GM21619 (cell line): ENCODE measurements around the gene CD3G.
A peak's percentile ranks its signal among the peaks of the same experiment; 100 is the strongest.
"Not testable (repeated sequence)": the region's sequence is repeated elsewhere in the genome, so short reads cannot be mapped to it uniquely, and the experiment has no call there.

Experiments used
- ATAC-seq: cut with Tn5 transposase; IDR thresholded peaks from one replicate; pipeline ENCODE4 v1.9.1; 2021; ENCODE audit not compliant: unreplicated experiment

Gene CD3G

DNA sequence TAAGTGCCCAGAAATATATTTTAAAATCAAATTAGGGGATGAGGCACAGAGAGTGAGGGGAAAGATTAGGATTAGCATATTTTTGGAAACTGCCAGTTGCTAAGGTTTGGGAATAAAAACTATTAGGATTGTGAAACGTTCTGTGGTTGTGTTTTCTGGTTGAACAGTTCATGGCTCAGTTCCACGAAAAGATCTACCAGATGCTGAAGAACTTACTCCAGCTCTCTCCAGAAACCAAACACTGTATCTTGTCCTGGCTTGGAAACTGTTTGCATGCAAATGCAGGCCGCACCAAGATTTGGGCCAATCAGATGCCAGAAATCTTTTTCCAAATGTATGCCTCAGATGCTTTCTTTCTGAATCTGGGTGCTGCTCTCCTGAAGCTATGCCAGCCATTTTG is 30.6 kb downstream of the CD3G start:
- ATAC-seq = no peak

DNA sequence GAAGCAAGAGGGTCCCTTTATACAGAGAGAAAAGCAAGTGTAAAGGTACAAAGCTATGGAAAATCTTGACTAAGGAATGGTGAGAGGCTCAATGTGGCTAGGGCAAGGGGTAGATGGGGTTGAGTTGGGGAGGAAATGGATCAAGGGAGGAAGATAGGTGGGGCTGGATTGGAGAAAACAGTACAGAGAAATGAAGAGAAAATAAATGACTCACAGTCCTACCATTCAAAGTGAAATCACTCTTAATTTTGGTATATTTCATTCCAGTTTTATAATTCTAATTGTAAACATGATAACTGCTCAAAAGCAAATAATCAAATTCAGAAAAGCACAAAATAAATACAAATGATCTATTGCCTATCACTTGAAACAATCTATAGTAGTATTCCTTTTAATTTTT is 31.8 kb downstream of the CD3G start:
- ATAC-seq = no peak

DNA sequence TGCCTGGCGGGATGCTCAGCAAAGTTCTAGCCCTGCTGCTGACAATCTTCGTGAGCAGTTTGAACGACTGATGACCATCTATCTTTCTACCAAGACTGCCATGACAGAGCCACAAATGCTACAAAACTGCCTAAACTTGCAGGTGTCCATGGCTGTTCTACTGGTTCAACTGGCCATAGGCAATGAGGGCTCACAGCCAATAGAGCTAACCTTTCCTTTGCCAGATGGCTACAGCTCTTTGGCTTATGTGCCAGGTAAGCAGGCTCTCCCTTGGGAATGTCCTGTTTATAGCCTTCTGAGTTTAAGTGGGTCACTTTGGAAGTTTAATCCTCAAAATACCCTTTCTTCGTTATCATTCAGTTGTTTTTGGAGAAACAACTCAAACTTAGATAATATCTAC is 35.4 kb downstream of the CD3G start:
- ATAC-seq = no peak

DNA sequence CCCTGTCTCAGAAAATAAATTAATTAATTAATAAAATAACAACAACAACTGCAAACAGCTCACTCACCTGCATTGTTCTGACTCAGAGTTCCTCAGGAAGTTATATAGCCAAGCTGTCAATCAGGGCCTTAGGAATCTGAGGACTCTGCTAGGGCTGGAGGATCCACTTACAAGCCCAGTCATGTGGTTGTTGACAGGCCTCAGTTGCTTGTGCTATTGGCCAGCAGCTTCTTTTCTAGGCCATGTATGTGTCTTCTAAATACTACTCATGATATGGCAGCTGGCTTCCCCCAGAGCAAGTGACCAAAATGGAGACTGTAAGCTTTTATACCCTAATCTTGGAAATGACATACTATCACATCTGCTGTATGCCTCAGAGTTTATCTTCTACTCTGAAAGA is 36.4 kb downstream of the CD3G start:
- ATAC-seq = no peak

DNA sequence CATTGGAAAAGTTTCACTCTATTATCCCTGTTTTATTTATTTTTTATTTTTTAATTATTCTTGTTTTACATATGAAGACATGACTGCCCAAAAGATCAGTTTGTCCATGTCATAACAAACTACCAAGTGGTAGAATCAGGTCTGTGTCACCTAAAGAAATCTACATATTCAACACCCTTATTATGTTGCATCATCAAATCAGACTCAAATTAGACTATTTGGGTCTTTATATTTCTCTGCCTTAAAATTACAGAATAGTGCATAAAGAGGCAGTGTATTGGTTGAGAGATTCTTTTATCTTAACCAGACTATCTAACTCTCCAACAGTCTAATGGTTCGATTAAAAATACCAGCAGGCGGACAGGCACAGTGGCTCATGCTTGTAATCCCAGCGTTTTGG is 38.8 kb downstream of the CD3G start:
- ATAC-seq = no peak

DNA sequence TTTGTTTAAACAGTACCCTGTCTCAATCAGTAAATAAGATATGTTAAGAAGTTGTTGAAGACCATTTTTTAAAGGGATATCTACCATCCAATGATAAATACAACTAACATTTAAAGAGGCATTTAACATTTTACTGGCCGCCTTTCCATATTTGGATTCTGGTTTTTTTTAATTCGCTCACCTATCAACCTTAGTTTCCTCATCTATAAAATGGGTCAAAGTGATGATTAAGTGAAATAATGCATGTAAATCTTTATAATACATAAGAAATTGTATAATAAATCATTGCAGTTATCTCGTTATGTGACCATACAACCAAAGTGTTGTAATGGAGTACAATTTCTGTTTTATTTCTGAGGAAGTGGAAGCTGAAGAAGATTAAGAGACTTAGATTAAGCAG is 39.5 kb downstream of the CD3G start:
- ATAC-seq = no peak

DNA sequence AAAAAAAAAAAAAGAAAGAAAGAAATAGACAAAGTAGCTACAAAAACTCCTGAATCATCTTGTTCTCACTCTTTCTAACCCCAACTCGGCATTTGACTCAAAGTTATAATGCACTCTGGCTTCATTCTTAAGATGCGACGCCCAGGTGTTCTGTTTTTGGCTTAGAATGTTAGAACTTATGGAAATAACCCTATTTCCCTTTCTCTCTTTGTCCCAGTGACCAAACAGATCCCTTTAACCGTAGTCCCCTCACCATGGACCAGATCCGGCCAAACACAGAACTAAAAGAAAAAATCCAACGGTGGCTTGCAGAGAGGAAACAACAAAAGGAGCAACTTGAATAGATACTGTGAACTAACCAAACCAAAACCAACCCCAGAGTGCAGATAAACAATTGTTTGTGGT is 52.0 kb downstream of the CD3G start:
- ATAC-seq = no peak

DNA sequence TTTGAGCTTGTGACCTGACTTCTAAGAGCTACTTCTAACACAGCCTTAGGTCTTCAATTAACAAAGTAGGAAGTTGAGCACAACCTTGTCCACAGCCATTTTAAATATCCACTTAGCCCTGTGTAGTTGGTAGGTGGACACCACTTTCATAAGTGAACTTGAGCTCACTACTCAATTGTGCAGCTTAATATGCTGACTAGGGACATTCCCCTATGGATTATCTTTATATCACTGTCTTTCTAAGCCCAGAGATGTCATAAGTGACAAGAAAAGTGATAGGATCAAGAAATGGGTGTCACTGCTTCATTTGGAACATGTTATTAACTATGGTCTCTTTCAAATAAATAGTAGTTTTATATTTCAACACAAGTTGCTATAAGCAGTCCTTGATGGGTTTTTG is 53.3 kb downstream of the CD3G start:
- ATAC-seq = no peak

DNA sequence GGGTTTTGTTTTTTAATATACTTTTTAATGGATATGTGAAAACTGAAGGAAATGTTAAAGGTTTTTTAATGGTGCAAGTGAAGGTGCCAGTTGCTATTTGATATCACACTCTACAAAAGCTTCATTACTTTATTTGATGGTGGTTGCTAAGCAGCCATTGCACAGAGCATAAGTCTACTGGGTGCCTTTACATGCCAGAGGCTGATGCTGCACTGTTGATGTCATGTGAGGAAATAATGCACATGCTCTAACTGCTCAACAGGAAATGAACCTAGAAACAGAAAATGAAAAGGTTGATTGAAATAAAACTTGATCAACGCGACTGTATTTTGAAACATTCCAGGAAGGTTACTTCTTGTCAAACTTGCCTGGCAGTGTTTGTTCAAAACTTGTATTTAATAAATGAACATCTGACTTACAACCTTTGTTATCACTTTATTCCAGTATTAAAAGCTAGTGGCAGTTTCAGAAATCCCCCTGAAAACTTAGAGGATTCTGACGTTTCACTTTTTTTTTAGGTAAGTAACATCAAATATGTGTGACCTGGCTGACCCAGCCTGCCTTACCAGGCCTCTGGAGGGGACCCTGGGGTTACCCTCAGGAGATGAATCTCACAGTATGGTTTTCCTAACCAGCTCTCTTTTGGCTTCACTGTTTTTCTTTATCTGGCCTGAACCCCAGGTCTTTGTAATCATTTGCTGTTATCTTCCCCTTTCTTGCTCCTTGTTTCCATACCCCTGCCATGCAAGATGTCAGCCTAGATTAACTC is 54.8 kb downstream of the CD3G start:
- ATAC-seq = no peak

DNA sequence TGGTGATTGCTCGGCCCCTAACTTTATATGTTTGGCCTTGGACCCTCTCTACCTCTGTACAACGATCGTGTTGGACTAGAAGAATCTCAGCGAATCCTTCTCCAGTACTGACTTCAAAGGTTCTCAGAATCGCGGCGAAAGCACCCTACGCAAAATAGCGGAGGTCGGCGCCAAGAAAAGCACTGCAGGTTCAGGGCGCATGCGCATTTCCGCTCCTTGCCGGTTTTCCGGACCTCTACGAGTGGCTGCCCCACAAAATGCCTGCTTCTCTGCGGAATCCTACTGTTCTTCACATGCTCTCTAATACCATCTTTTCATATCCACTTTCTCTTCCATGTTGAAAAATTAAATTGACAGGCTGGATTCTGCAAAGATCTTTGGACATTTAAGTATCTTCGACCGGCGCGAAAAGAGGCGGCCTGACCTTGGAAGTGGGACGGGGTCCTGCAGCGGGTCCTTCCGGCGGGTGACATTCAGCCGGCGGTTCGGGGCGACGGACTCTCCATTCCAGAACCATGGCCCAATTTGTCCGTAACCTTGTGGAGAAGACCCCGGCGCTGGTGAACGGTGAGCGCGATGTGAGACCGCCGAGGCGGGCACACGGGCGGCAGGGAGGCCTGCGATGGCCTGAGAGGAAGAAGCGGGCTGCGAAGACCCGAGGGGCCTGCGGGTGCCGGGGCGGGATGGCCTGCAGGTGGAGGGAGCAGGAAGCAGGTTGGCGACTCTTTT is 57.2 kb downstream of the CD3G start, which contains the start of gene ATP5MG:
Gene ATP5MG, plus strand, starts transcription at position 456 of the 729 bp plus-strand sequence. Its CDS starts 60 bp downstream, at position 516.
- ATAC-seq = peak; percentile 50

DNA sequence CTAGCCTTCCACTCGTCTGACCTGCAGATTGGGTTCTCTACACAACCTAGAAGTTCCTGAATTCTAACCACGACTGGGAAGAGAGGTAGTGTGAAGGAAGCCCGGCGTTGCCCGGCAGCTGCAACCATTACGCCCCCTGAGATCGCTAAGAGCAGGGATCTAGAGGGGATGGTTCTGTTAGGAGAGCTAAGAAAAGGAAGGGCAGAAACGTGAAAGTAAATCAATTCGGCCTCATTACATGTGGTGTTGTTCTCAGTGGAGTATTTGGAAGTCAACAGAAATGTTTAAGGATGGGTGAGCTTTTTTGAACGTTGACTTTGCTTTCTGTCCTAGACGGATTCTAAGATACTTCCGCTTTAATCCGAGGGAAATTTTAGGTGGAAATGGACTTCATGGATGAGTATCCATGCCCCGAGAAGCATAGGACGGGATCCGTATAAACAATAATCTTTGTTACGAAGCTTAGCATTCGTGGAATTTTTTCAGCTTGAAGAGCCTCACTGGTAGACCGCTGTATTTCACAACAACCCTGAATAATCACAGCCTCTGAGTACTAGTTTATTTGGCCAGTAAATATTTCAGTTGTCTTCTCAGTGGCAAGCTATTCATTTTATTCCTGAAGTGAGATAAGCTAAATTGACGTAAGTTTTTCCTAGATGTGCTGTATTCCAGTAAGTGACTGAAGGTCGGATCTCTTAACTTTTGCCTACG is 57.9 kb downstream of the CD3G start:
- ATAC-seq = no peak

DNA sequence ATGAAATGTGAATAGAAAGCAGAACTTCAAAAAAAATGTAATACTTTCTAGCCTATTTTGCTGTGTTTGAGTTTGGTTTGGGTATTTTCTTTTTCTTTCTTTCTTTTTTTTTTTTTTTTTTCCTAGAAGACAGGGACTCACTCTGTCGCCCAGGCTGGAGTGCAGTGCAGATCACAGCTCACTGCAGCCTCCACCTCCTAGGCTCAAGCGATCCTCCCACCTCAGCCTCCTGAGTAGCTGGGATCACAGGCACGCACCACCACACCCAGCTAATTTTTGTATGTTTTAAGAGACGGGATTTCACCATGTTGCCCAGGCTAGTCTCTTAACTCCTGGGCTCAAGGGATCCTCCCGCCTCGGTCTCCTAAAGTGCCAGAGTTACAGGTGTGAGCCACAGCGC is 58.5 kb downstream of the CD3G start:
- not testable (repeated sequence) for ATAC-seq
